ENCODE measurements around the gene CDCP2.

The CDCP2 gene

GRCh38 chr1:54103414-54103813 lies 49.4 kb downstream of the CDCP2 start:
- Histone ChIP-seq H3K36me3 (ENCODE audit: insufficient read depth, low read length) (no peaks in the 10 kb centered on the region; the same call in 1 of the 2 replicates), H3K79me2 (ENCODE audit: insufficient read depth, low read length) (no peaks in the 10 kb centered on the region), H3K4me2 (ENCODE audit: low read length) (no peak overlapping the region), H3K4me3 (ENCODE audit: low read depth, low read length, poor library complexity, severe bottlenecking) (no peak overlapping the region), H3F3A (ENCODE audit: insufficient read depth, low read length) (no peaks in the 10 kb centered on the region), H3K4me1 (ENCODE audit: insufficient read depth, low read length, severe bottlenecking) (no peaks in the 10 kb centered on the region), H3K9me3 (ENCODE audit: low read length) (no peaks in the 10 kb centered on the region), H4K20me1 (ENCODE audit: insufficient read depth, low read length) (no peaks in the 10 kb centered on the region), H2AFZ (ENCODE audit: low read length) (no peak overlapping the region), H3K9ac (ENCODE audit: low read length) (no peak overlapping the region), H3K9me2 (ENCODE audit: low read depth, low read length) (no peaks in the 10 kb centered on the region), H3K27me3 (ENCODE audit: insufficient read depth, low read length) (peaks cover 4% of the 10 kb centered on the region; the same call in 1 of the 2 replicates), H3K27ac (ENCODE audit: low read depth, low read length, poor library complexity, severe bottlenecking) (no peak overlapping the region)
- TF ChIP-seq EZH2 (IDR thresholded peaks at IDR 0.05; ENCODE audit: borderline replicate concordance, low read length), result no peak
- TF ChIP-seq CTCF (IDR thresholded peaks at IDR 0.05; ENCODE audit: low read length), result no peak

- TF ChIP-seq EZH2 (IDR thresholded peaks at IDR 0.05; ENCODE audit: borderline replicate concordance, low read length) (no peak), CTCF (IDR thresholded peaks at IDR 0.05; ENCODE audit: low read length) (no peak)
- Histone ChIP-seq H3K4me3 (ENCODE audit: low read depth, low read length, poor library complexity, severe bottlenecking) (no peak overlapping the region), H3K9me3 (ENCODE audit: low read length) (no peaks in the 10 kb centered on the region), H3K36me3 (ENCODE audit: insufficient read depth, low read length) (peaks cover 9% of the 10 kb centered on the region), H3K79me2 (ENCODE audit: insufficient read depth, low read length) (no peaks in the 10 kb centered on the region), H3K4me2 (ENCODE audit: low read length) (no peak overlapping the region), H4K20me1 (ENCODE audit: insufficient read depth, low read length) (no peaks in the 10 kb centered on the region), H3K9me2 (ENCODE audit: low read depth, low read length) (no peaks in the 10 kb centered on the region), H3K4me1 (ENCODE audit: insufficient read depth, low read length, severe bottlenecking) (no peaks in the 10 kb centered on the region), H2AFZ (ENCODE audit: low read length) (no peak overlapping the region), H3F3A (ENCODE audit: insufficient read depth, low read length) (no peaks in the 10 kb centered on the region), H3K27ac (ENCODE audit: low read depth, low read length, poor library complexity, severe bottlenecking) (no peak overlapping the region), H3K9ac (ENCODE audit: low read length) (no peak overlapping the region), H3K27me3 (ENCODE audit: insufficient read depth, low read length) (no peaks in the 10 kb centered on the region)
These were observed 52.3 kb downstream of the CDCP2 start for GRCh38 chr1:54100500-54100899.

GRCh38 chr1:54099061-54099610 lies 53.7 kb downstream of the CDCP2 start:
- Histone ChIP-seq H3K36me3 (ENCODE audit: insufficient read depth, low read length) (peaks cover 9% of the 10 kb centered on the region), H4K20me1 (ENCODE audit: insufficient read depth, low read length) (no peaks in the 10 kb centered on the region), H3F3A (ENCODE audit: insufficient read depth, low read length) (no peaks in the 10 kb centered on the region), H3K4me3 (ENCODE audit: low read depth, low read length, poor library complexity, severe bottlenecking) (no peak overlapping the region), H3K9me2 (ENCODE audit: low read depth, low read length) (no peaks in the 10 kb centered on the region), H3K4me1 (ENCODE audit: insufficient read depth, low read length, severe bottlenecking) (no peaks in the 10 kb centered on the region), H3K9me3 (ENCODE audit: low read length) (no peaks in the 10 kb centered on the region), H3K27me3 (ENCODE audit: insufficient read depth, low read length) (no peaks in the 10 kb centered on the region), H3K79me2 (ENCODE audit: insufficient read depth, low read length) (no peaks in the 10 kb centered on the region), H3K27ac (ENCODE audit: low read depth, low read length, poor library complexity, severe bottlenecking) (no peak overlapping the region), H2AFZ (ENCODE audit: low read length) (no peak overlapping the region), H3K9ac (ENCODE audit: low read length) (no peak overlapping the region), H3K4me2 (ENCODE audit: low read length) (no peak overlapping the region)
- no peak for TF ChIP-seq EZH2 (IDR thresholded peaks at IDR 0.05; ENCODE audit: borderline replicate concordance, low read length)
- TF ChIP-seq CTCF (IDR thresholded peaks at IDR 0.05; ENCODE audit: low read length), result no peak
